Ishikawa (cell line): ENCODE measurements around the gene SPRN.

Experiments
- CEBPB ChIP-seq: IDR thresholded peaks from 2 replicates; pipeline ENCODE4 v1.6.1; 2012
- CREB1 ChIP-seq: IDR thresholded peaks from 2 replicates; pipeline ENCODE4 v1.6.1; 2012; ENCODE audit warnings: low read depth
- EGR1 ChIP-seq: IDR thresholded peaks from 2 replicates; pipeline ENCODE4 v1.6.1; 2012
- EP300 ChIP-seq: IDR thresholded peaks from 2 replicates; pipeline ENCODE4 v1.6.1; 2012; ENCODE audit warnings: borderline replicate concordance
- FOXM1 ChIP-seq: IDR thresholded peaks from 2 replicates; pipeline ENCODE4 v1.6.1; 2012; ENCODE audit warnings: low read depth, borderline replicate concordance
- NFIC ChIP-seq: IDR thresholded peaks from 2 replicates; pipeline ENCODE4 v1.6.1; 2012
- RAD21 ChIP-seq: IDR thresholded peaks from 2 replicates; pipeline ENCODE4 v1.6.1; 2012; ENCODE audit warnings: low read depth
- TAF1 ChIP-seq: IDR thresholded peaks from 2 replicates; pipeline ENCODE4 v1.6.1; 2012; ENCODE audit warnings: low read depth, mild to moderate bottlenecking
- TCF12 ChIP-seq: IDR thresholded peaks from 2 replicates; pipeline ENCODE4 v1.6.1; 2012; ENCODE audit warnings: low read depth
- TEAD4 ChIP-seq: IDR thresholded peaks from 2 replicates; pipeline ENCODE4 v1.6.1; 2012
- YY1 ChIP-seq: IDR thresholded peaks from 2 replicates; pipeline ENCODE4 v1.6.1; 2012; ENCODE audit warnings: low read depth
- ZBTB7A ChIP-seq: IDR thresholded peaks from 2 replicates; pipeline ENCODE4 v1.6.1; 2012; ENCODE audit warnings: low read depth
- TF ChIP-seq, protein P1 (sequence below): IDR thresholded peaks from 2 replicates; pipeline ENCODE4 v1.6.1; 2012; ENCODE audit warnings: low read depth, mild to moderate bottlenecking
- TF ChIP-seq, protein P2 (sequence below): IDR thresholded peaks from 2 replicates; pipeline ENCODE4 v1.6.1; 2012
- TF ChIP-seq, protein P3 (sequence below): IDR thresholded peaks from 2 replicates; pipeline ENCODE4 v1.6.1; 2012

Gene SPRN

DNA sequence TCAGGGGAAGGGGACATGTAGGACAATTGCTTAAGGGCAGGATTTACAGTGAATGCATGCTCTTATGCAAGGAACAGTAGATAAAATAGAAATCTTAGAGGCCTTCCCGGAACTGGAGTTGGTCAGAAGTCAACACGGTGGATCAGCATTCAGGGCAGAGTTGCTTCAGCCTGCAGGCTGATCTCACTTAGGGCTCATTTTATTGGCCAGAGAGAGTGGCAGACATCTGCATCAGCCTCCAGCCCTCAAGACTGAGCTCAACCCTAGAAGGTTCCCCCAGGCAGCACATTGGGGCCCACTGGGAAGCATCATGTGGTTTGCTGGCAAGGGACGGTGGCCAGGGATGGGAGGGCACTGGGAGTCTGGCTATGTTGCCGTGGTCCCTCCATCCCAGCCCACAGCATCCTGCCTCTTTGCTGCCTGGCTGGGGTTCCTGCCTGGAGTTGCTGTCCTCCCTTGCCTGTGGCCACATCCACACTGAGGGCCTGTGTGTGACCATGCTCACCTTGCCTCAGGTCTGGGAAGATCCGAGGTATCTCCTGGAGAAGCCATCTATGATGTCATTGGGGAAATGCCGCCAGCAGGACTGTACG lies 42.4 kb upstream of the SPRN start:
- TF ChIP-seq ZBTB7A (no peak), YY1 (no peak), EP300 (no peak), CREB1 (no peak), FOXM1 (no peak), CEBPB (no peak), EGR1 (no peak), TAF1 (no peak), NFIC (no peak), RAD21 (no peak), TCF12 (no peak), TEAD4 (no peak)
- TF ChIP-seq, protein P1, sequence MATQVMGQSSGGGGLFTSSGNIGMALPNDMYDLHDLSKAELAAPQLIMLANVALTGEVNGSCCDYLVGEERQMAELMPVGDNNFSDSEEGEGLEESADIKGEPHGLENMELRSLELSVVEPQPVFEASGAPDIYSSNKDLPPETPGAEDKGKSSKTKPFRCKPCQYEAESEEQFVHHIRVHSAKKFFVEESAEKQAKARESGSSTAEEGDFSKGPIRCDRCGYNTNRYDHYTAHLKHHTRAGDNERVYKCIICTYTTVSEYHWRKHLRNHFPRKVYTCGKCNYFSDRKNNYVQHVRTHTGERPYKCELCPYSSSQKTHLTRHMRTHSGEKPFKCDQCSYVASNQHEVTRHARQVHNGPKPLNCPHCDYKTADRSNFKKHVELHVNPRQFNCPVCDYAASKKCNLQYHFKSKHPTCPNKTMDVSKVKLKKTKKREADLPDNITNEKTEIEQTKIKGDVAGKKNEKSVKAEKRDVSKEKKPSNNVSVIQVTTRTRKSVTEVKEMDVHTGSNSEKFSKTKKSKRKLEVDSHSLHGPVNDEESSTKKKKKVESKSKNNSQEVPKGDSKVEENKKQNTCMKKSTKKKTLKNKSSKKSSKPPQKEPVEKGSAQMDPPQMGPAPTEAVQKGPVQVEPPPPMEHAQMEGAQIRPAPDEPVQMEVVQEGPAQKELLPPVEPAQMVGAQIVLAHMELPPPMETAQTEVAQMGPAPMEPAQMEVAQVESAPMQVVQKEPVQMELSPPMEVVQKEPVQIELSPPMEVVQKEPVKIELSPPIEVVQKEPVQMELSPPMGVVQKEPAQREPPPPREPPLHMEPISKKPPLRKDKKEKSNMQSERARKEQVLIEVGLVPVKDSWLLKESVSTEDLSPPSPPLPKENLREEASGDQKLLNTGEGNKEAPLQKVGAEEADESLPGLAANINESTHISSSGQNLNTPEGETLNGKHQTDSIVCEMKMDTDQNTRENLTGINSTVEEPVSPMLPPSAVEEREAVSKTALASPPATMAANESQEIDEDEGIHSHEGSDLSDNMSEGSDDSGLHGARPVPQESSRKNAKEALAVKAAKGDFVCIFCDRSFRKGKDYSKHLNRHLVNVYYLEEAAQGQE = no peak
- TF ChIP-seq, protein P2, sequence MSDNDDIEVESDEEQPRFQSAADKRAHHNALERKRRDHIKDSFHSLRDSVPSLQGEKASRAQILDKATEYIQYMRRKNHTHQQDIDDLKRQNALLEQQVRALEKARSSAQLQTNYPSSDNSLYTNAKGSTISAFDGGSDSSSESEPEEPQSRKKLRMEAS = no peak
- TF ChIP-seq, protein P3, sequence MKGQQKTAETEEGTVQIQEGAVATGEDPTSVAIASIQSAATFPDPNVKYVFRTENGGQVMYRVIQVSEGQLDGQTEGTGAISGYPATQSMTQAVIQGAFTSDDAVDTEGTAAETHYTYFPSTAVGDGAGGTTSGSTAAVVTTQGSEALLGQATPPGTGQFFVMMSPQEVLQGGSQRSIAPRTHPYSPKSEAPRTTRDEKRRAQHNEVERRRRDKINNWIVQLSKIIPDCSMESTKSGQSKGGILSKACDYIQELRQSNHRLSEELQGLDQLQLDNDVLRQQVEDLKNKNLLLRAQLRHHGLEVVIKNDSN = no peak

DNA sequence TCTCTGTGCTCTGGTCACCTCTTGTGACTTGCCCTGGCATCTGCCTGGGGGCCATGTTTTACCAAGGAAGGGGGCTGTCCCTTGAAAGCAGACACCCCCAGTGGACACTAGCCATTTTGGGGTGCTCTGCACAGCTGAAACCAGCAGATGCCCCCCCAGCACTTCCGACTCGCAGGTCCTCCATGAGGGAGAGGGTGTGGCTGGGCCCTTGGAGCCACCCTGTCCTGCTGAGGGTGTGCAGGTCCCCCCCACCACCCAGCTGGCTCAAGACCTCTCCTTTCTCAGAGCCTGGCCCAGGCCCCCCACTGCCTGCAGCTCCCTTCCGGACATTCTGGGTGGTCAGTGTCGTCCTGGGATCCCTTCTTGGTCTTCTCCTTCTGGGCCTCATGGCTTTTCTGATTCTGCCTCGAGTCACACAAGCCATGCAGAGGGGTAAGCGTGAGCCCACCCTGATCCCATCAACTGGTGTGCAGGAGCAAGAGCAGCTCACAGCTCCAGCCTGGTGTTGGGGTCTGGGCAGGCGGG lies 41.6 kb upstream of the SPRN start:
- TF ChIP-seq FOXM1 (no peak), EGR1 (no peak), YY1 (no peak), ZBTB7A (no peak), TEAD4 (no peak), RAD21 (no peak), TCF12 (no peak)

GRCh38 chr10:133465191-133465949 lies 40.9 kb upstream of the SPRN start:
- TF ChIP-seq CEBPB = no peak
- TF ChIP-seq FOXM1 = no peak
- TF ChIP-seq EGR1 = no peak
- no peak for TF ChIP-seq NFIC
- TF ChIP-seq RAD21 = no peak
- no peak for TF ChIP-seq YY1
- no peak for TF ChIP-seq TAF1
- no peak for TF ChIP-seq EP300
- TF ChIP-seq, protein P2 = no peak
- no peak for TF ChIP-seq TEAD4
- no peak for TF ChIP-seq ZBTB7A
- TF ChIP-seq, protein P1 = no peak
- no peak for TF ChIP-seq TCF12
- TF ChIP-seq CREB1 = no peak

- no peak for TF ChIP-seq CEBPB
- TF ChIP-seq EP300 = no peak
- TF ChIP-seq TAF1 = no peak
- no peak for TF ChIP-seq FOXM1
- TF ChIP-seq EGR1 = no peak
- TF ChIP-seq, protein P2 = no peak
- no peak for TF ChIP-seq CREB1
- TF ChIP-seq, protein P3 = no peak
- no peak for TF ChIP-seq TCF12
These were observed 40.2 kb upstream of the SPRN start for GRCh38 chr10:133464582-133465031.
